NCI-H1694 (cell line): Measurements from ENCODE around the gene ZNF681.
"Not testable (repeated sequence)": the region's sequence is repeated elsewhere in the genome, so short reads cannot be mapped to it uniquely, and the experiment has no call there.

Experiments
- DNase-seq: peaks from one replicate; lab custom pipeline; 2025; lab: John Stamatoyannopoulos, UW

The ZNF681 gene

DNA sequence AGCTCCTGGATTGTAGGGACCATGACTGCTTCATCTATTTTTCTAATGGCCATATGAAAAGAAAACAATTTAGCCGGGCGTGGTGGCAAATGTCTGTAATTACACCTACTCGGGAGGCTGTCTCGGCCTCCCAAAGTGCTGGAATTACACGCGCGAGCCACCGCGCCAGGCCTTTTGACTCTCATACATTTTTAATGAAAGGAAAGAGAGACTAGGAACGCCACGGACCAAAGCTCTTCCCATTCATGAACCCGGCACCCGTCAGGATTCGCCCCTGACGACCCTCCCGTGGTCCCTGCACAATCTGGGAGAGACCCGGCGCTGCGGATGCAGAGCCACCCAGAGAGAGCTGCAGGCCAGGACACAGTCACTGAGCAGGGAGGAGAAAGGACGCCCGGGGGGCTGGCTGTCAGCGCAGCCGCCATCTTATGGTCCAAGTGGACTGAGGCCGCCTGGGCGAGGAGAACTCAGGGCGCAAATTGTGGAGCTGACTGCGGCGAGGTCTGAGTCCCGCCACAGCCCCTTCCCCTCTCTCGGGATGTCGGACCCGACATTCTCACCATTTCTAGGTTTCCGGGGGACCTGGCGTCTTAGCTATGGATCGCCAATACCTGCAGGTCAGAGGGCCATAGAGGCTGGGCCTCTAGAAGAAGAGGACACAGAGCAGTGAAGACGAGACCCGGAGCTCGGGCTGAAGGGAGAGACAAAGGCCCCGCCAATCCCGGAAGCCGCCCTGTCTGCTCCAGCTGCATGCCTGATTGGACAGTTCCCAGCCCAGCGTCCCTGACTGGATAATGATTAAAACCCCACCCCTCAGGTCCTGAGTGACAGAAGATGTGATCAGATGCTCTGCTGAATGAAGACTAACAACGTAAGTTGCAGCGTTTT lies at the start of gene ZNF681:
ZNF681 (minus strand) TSS at position 705 of the 888 bp plus-strand sequence; CDS start at position 563, 142 bp downstream.
- DNase-seq = peak; percentile 70

DNA sequence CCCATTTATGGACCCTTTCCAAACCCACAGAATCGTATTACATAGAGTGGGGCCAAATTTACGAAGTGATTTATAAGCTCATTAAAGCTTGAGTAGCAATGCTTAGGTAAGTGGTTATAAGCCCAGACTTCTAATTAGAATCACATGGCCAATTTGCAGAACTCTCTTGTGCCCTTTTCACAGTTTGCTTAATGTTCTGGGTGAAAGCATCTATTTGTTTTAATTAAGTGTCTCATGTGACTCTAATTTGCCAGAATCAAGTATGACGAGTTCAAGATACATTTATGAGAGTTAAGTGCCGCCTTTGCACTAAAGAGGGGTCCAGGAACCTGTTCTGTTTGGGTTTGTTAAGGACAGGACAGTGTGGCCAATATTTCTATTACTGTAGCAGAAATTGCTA lies 46.0 kb upstream of the ZNF681 start:
- no peak for DNase-seq

DNA sequence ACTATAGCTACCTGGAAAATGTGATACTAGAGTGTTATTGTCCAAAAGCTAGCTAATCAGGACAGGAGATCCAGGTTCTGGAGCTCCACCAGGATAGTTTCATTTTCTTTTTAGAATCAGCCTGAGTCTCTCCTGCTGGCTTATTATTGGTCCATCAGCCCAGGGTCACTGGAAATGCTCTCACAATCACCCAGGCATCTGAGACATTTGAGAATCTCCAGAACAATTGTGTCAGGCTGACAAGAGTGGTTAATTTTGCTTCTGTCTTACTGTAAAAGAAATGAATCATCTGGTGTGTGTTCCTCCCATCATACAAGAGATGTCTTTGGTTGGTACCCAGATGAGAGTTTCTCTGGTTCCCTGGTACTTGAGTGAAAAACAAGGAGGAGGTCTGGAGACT lies 43.6 kb upstream of the ZNF681 start:
- DNase-seq = no peak

DNA sequence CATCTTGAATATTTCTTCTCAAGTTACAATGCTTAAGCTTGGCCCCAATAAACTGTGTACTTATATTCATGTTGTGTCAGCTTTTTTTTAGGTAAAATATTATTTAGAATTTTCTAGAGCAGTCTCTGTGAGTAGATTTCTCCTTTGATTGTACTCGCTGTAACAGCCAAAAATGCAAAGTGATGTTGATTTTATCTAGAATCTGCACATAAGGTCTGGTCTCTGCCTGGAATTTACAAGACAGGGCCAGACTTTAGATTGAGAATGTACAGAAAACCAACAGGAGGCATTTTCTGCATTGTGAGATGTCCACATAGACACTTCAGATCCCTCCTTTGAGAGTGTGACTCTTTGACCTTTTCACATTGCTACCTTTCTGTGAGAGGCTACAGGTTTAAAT lies 43.1 kb upstream of the ZNF681 start:
- DNase-seq = no peak

DNA sequence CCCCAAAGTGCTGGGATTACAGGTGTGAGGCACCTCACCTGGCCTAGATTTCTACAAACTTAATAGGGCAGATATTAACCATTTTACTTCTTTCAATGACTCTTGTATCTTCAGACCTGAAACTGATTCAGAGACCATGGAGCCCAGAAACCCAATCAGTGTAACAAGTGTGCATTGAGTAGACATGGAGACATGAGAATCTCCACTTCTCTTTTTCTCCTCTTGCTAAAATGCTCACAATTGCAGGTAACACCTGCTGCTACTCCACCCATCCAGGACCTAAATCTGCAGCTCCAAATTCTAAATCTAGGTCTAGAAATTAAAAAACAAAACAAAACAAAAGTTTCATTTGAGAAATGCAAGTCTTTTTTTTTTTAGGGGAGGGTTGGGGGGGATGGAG lies 42.2 kb upstream of the ZNF681 start:
- DNase-seq = no peak

DNA sequence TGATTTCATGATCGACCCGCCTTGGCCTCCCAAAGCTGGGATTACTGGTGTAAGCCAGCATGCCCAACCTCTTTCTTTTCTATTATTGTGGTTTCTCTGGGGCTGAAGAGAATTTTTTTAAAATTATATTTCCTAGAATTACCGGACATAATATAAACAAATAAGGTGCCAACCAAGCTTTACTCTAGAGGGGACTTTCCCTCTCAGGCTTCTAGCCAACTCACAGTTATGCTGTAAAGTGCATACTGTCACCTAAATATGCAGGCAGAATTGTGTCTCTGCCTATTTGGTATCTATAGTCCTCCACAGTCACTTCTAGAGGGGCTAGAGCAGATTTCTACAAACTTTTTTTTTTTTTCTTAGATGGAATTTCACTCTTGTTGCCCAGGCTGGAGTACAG lies 41.6 kb upstream of the ZNF681 start:
- no peak for DNase-seq

DNA sequence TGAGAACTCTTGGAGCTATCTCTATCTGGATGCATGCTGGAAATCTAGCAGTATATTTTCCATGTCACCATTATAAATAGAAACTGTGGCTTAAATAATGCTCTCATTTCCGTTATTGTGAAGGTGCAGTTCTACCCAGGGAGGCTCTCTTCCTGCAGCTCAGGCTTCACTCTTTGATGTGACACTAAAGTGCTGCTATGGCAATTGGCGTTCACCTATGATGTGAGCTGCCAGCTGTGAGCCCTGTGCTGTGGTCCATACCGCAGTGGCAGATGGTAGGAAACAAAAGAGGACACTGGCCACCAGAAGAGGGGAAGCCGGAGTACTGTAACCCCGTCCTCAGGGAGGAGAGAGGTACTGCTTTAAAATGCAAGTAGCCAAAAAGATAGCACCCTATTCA lies 40.6 kb upstream of the ZNF681 start:
- no peak for DNase-seq

DNA sequence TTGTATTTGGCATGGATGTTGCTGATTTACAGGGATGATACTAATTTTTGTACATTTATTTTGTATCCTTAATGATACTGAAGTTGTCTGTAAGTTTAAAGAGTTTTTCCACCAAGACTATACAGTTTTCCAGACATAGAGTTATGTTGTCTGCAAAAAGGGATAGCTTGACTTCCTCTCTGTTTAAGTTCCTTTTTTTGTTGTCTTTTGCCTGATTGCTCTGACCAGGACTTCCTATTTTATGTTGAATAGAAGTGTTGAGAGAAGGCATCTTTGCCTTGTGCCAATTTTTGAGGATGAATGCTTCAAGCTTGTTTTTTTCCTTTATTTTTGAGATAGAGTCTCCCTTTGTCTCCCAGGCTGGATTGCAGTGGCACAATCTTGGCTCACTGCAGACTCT lies 36.8 kb upstream of the ZNF681 start:
- DNase-seq = no peak

DNA sequence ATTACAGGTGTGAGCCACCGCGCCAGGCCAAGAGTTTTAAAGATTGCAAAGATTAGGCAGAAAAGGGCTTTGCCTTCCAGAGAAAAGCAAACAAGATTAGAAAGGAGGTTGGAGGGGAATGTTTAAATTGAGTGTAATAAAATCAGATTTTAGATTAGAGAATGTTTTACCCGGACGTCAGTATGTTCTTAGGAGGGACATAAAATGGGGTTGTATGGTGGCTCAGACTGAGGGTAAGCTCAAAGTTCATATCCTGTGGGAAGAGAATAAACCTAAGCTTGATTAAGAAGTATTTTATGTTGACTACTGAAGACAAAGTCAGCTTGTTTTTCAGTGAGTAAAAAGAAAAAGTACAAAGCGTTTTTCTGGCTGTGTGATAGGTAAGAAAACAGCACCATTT lies 34.1 kb upstream of the ZNF681 start:
- DNase-seq = no peak

DNA sequence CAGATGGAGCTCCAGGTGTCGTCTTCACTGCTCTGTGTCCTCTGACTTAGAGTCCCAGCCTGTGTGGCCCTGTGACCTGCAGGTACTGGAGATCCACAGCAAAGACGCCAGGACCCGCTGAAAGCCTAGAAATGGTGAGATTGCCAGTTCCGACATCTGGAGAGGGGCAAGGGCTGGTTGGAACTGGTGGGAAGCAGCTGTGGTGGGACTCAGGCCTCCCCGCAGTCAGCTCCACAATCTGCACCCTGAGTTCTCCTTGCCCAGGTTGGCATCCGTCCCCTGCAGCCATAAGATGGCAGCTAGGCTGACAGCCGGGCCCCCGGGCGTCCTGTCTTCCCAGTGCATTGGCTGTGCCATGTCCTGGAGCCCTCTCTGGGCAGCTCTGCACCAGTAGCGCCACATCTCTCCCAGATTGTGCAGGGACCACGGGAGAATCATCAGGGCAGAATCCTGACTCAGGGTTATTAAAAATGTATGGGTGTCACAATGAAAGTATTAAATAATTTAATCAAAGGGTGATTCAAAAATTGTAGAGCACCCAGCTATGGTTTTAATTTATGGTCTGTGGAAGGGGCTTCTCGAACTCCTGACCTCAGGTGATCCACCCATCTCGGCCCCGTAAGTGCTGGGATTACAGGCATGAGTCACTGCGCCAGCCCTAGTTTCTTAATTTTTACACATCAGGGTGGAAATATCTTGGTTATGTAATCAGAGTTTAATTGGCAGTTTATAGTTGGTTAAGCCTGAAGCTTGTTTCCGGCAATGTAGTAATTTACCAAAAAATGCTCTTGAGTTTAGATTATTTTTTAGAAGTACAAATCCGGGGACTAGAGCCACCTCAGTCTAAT lies 32.2 kb upstream of the ZNF681 start:
- no peak for DNase-seq

DNA sequence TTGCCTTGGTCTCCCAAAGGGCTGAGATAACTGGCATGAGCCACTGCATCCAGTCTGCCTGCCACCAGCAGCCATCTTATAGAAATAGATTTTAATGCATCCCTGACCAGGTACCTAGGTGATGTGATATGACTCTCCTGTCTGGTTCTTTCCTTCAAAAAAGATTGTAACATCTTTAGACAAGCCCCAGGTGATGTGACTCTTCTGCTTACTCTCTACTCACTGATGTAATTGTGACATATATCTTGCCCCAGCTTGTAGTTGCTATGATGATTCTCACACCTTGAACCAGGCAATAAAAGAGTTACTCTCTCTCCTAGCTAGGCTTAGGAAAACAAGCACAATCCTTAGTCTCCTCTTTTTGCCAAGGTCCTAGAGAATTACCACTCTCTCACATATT lies 30.6 kb upstream of the ZNF681 start:
- no peak for DNase-seq

DNA sequence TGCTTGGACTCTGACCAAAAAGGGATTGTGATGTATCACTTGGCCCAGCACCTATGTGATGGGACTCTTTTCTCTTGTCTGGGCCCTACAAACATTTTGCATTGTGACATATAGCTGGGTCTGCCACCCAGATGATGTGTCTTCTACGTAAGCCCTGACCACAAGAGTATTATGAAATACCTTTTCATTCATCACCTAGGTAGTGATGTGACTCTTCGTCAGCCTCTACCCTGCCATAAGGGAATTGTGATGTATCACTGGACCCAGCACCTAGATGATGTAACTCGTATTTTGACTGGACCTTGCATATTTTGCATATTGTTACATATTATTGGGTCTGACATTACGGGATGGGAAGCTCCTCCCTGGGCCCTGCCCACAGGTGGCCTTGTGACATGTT lies 29.7 kb upstream of the ZNF681 start:
- DNase-seq = no peak

DNA sequence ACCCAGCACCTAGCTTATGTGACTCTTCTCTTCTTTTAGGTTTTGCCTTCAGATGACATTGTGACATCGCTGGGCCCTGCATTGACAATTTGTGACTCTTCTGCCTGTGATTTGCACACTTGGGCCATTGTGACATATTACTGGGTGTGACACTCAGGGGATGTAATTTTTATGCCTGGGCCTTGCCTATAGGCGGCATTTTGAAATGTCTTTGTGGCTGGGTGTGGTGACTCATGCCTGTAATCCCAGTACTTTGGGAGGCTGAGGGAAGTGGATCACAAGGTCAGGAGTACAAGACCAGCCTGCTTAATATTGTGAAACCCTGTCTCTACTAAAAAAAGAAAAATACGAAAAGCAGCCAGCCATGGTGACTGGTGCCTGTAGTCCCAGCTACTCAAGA lies 28.4 kb upstream of the ZNF681 start:
- DNase-seq = no peak

DNA sequence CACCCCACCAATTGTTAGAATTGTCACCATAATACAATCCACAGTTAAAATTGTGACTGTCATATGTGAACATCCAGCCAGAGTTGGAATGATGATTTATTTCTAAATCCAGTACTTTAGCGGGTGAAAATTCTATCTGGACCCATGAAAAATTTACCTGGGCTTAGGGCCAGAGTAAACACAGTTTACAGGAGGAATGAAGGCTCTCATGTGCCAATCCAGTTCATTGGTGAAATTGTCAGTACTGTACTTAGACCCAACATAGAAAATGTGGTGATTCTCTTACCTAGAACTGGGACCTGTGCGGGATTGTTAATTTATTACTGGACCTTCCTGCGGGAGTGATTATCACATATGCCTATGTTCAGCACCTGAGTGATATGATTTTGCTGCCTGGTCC lies 27.3 kb upstream of the ZNF681 start:
- no peak for DNase-seq

DNA sequence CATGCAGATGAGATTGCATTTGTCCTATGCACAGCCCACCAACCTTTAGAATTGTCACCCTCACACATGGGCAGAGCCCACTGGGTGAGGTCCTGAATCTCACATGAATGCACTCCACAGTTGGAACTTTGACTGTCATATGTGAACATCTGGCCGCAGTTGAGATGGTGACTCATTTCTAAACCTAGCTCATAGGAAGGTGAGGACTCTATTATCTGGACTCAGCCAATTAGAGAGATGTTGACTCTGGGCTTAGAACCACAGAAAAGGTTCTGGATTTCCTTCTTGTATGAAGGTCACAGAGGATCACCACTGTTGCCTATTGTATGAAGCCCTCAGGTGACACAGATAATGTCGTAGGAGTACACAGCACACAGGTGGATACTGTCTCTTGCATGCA lies 25.6 kb upstream of the ZNF681 start:
- DNase-seq = no peak

DNA sequence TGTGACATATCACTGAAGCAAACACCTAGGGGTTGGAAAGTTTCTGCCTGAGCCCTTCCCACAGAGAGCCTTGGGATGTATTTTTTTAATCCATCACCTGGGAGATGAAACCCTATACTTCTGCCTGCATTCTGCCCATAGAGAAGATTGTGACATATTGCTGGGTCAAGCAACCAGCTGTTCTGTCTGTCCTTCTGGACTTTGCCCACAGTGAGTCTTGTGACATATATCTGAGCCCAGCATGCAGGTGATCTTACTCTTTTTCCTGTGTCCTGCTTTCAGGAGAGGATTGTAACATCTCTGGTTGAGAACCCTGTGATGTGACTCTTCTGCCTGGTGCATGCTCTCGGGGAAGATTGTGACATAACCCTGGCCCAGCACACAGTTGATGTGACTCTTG lies 24.9 kb upstream of the ZNF681 start:
- DNase-seq = no peak

DNA sequence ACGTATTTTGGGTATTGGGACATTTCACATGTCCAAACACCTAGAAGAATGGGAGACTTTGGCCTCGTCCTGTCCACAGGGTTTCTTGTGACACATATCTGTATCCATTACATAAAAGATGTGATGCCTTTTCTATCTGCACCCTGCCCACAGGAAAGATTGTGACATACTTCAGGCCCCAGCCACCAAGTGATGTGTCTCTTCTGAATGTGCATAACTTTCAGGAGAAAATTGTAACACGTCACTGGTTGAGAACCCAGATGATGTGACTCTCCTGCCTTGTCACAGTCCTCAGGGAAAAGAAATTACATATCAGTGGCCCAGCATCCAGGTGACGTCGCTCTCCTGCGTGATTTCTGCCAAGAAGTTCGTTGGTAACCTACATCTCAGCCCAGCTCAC lies 21.0 kb upstream of the ZNF681 start:
- no peak for DNase-seq

DNA sequence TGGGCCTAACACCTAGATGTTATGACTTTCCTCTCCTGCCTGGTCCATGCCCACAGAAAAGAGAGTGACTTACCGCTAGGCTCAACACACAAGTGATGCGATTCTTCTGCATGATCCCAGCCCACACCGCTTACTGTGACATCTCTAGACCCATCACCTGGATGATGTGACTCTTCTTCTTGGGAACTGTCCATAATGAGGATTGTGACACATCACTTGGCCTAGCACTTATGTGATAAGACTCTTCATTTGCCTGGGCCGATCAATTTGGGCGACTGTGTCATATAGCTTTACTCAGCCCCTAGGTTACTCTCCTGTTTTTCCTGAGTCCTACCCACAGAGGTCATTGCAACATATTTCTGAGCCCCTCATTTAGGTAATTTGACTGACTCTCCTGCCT lies 19.9 kb upstream of the ZNF681 start:
- DNase-seq = no peak

DNA sequence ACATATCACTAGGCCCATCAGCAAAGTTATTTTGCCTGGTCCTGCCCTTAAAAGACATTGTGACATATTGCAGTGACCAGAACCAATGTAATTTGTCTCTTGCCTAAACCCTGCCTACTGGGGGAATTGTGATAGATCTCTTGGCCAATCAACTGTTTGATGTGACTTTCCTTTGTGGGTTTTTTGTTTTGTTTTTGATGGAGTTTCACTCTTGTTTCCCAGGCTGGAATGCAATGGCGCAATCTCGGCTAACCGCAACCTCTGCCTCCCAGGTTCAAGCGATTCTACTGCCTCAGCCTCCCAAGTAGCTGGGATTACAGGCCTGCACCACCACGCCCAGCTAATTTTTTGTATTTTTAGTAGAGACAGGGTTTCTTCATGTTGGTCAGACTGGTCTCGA lies 19.3 kb upstream of the ZNF681 start:
- not testable (repeated sequence) for DNase-seq

DNA sequence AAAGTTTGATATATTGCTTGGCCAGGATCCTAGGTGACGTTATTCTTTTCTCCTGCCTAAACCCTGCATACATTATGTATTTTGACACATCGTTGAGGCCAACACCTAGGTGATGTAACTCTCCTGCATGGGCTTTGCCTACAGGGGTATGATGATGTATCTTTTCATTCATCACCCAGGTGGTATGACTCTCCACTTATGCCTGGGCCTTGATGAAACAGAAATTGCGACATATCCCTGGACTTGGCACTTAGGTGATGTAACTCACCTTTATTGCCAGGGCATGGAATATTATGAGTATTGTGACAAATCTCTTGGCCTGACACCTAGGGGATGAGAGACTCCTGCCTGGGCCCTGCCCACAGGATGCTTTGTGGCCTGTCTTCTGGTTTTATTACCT lies 18.5 kb upstream of the ZNF681 start:
- DNase-seq = no peak

DNA sequence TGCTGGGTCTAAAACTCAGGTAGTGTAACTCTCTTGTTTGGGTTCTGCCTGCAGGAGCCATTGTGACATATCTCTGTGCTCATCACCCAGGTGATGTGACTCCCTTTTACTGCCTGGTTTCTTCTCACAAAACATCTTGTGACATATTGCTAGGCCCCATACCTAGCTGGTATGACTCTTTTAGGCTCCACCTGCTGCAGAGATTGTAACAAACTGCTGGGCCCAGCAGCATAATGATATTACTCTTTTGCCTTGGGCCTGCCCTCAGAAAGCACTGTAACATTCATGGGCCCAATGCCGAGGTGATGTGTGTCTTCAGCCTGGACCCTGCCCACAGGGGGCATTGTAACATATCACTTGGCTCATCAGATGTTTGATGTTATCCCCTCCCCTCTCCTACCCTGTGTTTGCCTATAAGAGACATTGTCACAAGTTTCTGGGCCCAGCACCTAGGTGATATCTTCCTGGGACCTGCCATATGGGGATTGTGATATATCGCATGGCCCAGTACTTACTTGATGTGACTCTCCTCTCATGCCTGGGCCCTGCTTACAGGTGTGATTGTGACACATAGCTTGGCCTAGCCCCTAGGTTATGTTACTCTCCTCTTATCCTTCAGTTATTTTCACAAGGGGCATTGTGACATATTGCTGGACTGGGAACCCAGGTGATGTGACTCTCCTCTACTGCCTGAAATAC lies 18.0 kb upstream of the ZNF681 start:
- DNase-seq = no peak

DNA sequence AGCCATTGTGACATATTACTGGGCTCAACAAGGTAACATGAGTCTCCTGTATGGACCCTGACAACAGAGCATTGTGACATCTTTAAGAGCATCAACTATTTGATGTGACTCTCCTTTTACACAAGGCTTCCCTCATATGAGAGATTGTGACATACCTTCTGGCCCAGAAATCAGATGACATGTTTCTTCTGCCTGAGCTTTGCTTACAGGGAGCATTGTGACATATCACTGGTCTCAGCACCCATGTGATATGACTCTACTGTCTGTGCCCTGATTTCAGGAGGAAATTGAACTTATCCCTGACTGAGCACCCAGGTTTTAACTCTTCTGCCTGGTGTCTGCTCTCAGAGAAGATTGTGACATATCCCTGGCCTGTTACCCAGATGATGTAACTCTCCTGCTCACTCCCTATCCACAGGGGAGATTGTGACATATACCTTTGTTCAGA lies 15.9 kb upstream of the ZNF681 start:
- DNase-seq = no peak

DNA sequence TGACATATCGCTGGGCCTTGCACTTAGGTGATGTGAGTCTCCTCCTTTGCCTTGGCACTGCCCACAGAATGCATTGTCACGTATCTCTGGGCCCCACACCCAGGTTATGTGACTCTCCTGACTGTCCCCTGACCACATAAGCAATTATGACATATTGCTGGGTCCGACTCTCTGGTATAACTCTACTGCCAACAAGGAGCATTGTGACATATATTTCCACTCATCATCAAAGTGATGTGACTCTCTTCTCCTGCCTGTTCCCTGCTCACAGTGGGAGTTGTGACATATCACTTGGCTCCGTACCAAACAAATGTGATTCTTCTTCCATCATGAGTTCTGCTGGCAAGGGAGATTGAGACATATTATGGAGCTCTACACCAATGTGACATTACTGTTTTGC lies 15.4 kb upstream of the ZNF681 start:
- DNase-seq = no peak
